ENCODE results near the gene KMO. TPM values are rescaled to one million over a fixed set of nuclear protein-coding genes. Genes with fewer than 3 reads are reported as not detected.

Gene KMO
- total and polyA plus RNA-seq, 2 of the 13 experiments (the other 11 are each of a cell fraction or from before 2014, with no cell fraction given) = 0.01 TPM; not detected in 1

GRCh38 chr1:241592273-241592958 is 60.2 kb downstream of the KMO start (continued):
- TF ChIP-seq ZHX2 (IDR thresholded peaks at IDR 0.05; ENCODE audit: low read depth) = no peak
- no peak for TF ChIP-seq ZHX2 (CRISPR knock-in tag; IDR thresholded peaks at IDR 0.05; ENCODE audit: borderline replicate concordance)

- ChIA-PET POLR2A (no interaction called here), CTCF (ENCODE audit: low intra/inter-chr PET ratio, low total read pairs) (no interaction called here)
- Histone ChIP-seq H3K9ac (ENCODE audit: insufficient read depth, low read depth, low read length) (no peak overlapping the region), H3K27ac (ENCODE audit: extremely low read length, insufficient read depth, low read length) (no peak overlapping the region), H4K20me1 (ENCODE audit: insufficient read depth, low read length) (no peaks in the 10 kb centered on the region), H3K4me1 (ENCODE audit: insufficient read depth, low read length) (no peaks in the 10 kb centered on the region), H3K36me3 (replicated peaks in 1 of 2; ENCODE audit: control insufficient read depth in 1 of 2, insufficient read depth in 2 of 2, low read length in 2 of 2) (no peaks in the 10 kb centered on the region; a peak in 2 of 5 replicates), H3K27me3 (ENCODE audit: control insufficient read depth in 1 of 2, insufficient read depth in 2 of 2, low read length in 2 of 2) (no peaks in the 10 kb centered on the region), H3K79me2 (ENCODE audit: insufficient read depth, low read length) (no peaks in the 10 kb centered on the region), H3K4me3 (replicated peaks in 1 of 3; ENCODE audit: insufficient read depth in 1 of 3, low read depth in 2 of 3, low read length in 3 of 3) (no peak overlapping the region), H3K9me3 (ENCODE audit: low read length) (no peaks in the 10 kb centered on the region), H2AFZ (ENCODE audit: low read length) (no peak overlapping the region), H3K4me2 (ENCODE audit: low read depth, low read length) (no peak overlapping the region)
- in situ Hi-C loops (cut with HindIII; ENCODE audit: extremely low pct_ligation_motif_present, low pct_unique_long_range_greater_than_20kb) = no loop called here
- TF ChIP-seq ZNF281 (CRISPR knock-in tag; IDR thresholded peaks at IDR 0.05; ENCODE audit: borderline replicate concordance) (no peak), ZNF451 (CRISPR knock-in tag; IDR thresholded peaks at IDR 0.05) (no peak), CHD2 (IDR thresholded peaks at IDR 0.05; ENCODE audit: low read depth, low read length) (no peak)
- FAIRE-seq (no peak), ATAC-seq (no peak), DNase-seq (ENCODE audit: low spot score) (no peak)
- no TSS peak for BruUV-seq (replicated peaks)
- 93% methylated on average over 1 of the region's 1 CpG for WGBS (ENCODE audit: low lambda C conversion rate)
- intact Hi-C loops (cut with micrococcal nuclease; ENCODE audit: unreplicated experiment) = no loop called here
These were observed 61.0 kb downstream of the KMO start for GRCh38 chr1:241593186-241593585.

All from HepG2 (cell line).